SIG-M5 treated with dmso at 0.1 percent for 504 hours (cell line): Measurements from ENCODE around the gene ANKRD9.
A peak's percentile ranks its signal among the peaks of the same experiment; 100 is the strongest.

Experiments used
- DNase-seq: peaks from one replicate; lab custom pipeline; 2025; ENCODE audit not compliant: unreplicated experiment; lab: John Stamatoyannopoulos, UW

ANKRD9 gene

DNA sequence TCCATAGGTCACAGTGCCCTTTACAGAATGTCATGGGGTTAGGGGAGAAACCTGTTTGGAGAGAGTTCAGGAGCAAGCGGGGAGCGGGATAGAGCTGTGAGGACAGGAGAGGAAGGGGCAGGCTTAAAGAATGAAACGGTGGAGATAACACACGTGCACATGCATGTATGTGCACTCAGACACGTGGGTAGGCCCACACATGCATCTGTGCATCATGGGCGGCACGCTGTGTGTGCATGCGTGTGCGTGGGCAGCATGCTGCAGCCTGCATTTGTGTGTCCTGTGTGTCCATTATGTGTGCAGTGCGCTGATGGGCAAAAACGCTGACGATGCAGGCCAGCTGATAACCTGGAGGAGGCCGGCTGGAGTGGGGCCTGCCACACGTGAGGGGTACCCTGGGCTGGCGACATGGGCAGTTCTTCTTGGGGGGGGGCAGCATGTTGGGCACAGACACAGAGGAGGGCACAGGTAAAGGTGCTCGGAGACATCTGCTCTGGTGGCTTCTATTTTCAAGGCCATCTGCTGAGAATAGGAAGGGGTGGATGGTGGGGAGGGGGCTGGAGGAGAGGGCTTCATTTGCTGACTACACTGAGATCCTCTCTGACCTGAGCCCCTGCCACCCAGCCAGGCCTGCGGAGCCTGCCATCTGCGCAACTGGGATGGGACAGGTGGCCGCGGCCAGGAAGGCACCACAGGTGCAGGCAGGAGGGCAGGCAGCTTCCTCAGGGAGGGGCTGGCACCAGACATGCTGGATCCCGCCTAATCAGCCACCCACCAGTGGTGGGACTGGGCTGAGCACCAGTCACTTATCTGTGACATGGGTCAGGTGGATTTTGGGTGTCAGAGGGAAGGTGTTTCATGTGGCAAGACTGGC lies 4.6 kb upstream of the ANKRD9 start:
- DNase-seq, result no peak

DNA sequence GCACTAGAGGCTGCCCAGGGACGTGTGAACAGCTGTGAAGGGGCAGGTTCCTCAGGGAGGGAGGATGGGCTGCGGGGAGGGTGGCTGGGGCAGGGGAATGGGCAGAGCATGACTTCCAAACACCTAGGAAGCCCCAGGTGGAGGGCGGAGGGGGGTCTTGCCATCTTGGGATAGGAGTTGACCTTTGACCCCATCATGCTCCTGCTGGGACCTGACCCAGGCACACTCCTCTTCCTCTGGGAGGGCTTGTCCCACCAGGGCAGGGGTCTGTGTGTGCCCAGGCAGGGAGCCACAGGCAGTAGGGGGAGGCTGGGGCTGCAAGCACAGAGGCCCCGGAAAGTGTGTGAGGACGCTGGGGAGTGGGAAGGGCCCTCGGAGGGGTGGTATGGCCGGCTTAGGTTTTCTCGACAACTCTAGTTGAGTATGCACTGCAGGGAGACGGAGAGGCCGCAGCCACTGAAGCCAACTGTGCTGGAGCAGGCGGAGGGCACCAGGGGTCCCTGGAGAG lies 3.3 kb upstream of the ANKRD9 start:
- DNase-seq, result no peak

DNA sequence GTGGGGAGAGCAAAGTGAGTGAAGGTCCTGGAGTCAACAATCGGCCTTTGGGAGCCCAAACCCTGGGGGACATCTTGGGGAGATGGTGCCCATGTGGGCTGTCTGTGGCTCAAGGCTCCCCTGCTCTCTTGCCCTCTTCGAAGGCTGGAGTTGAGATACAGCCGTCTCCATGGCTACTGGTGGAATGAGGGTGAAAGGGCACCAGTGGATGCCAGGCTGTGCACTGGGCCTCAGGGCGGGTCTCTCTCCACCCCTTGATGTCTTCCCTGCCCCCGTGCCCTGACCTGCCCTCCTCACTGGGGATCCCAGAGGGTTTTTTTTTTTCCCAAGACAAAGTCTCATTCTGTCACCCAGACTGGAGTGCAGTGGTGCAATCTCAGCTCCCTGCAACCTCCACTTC lies 2.0 kb upstream of the ANKRD9 start:
- no peak for DNase-seq

DNA sequence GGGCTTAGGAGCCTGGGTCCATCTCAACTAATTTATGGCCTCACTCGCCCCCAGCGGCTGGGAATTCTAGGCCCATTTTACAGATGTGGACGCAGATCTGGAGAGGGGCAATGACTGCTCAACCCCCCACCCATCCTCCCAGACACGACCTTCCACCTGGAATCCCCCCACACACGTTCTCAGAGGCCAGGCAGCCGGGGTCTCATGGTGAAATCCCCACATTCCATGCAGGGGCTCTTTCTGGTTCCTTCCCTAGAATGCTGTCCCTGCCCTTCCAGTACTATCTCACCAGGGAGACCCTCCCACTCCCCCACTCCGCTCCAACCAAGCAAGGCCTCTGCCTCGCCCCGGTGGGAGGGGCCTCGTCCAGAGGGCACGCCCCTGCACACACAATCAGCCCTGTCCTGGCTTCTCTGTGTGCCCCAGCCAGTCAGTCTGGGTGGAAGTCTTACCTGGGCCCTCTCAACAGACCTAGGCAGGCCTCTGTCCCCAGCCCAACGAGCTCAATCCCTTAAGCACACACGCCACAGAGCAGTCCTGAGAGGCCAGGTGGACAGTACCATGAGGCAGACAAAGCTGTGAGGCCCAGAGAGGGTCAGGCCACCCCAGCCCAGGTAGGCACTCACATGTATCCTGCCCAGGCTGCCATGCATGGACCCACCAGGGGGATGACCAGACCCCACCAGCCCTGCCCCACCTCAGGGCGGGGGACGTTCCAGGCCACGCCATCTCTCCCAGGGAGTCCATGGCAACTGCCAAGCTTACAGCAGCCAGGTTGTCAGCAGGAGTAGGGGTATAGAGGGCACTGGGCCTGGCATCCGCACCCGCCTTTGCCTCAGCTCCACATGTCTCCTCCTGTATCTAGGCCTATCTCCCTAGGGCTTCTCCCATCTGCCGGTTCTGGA lies 1.3 kb upstream of the ANKRD9 start:
- DNase-seq, result no peak

DNA sequence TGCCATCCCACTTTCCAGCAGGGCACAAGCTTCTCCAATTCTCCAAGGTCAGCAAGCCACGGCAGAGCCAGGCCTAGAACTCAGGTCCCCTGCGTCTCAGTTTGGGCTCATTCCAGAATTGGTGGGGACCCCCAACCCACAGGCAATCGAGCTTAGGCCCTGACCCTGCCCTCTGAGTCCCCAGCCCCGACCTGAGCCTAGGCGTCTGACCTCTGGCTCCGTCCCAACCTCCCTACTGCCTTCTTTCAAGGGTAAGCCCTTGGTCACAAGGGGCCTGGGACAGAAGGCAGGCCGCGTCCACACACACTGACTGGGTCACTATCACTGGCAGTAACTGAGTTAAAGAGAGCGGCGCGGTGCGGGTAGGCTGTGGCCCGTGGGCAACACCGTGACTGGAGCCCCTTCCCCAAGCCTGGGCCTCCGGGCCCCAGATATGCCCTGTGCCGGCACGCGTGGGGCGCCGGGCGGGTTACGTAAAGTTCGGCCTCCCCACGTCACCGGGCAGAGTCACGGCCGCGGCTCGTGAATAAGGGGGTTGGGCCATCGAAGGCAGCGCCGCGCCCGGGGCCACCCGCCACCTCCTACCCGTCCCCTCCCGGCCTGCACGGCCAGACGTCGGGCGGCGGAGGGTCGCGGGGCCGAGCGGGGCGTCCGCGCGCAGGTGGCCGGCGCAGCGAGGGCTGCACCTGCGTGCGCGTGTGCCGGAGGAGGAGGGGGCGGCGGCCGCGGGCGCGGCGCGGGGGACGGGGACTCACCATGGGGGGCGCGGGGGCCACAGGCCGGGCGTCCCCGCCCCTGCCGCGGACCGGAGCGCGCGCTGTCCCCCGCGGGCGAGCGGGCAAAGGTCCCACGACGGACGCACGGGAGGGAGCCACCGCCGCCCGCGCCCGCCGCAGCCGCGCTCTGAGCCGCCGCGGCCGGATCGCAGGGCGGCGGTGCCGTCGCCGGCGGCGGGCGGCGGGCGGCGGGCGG lies 516 bp downstream of the ANKRD9 start:
- DNase-seq, result peak; percentile 18

DNA sequence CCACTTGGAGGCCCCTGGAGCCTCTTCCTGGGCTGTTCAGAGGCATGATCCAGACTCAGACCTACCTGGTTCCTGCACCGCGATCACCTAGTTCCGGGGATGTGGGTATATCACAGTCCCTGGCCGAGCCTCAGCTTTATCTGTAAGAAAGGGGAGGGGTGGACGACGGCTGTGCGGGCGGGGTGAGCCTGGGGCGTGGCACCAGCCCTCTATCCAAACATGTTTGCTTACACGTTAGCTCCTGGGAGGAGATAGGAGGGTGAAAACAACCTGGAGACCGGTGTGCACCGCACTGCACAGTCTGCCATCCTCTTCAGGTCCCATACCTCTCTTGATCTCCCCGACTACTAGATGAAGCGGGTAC lies 1.2 kb downstream of the ANKRD9 start:
- DNase-seq, result peak; percentile 21

DNA sequence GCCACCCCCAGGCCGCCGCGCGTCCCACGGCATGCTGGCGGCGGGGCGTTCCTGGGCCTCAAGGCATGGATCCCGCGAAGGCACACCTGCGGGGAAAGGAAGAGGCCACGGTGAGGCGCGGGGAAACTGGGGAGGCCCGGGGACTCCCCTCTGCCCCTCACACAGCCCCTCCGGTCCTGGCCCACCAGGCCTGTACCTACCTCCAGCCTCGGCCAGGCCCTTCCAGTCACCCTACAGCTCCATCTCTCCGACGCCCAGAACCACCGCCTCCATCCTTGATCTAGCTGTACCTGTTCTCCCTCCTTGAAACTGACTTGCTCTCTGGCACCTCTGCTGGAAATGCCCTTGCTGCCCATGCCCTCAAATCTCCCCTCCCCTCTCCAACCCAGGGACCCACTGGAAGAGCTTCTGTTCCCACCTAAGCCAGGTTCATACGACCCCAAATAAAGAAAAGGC lies 1.7 kb downstream of the ANKRD9 start:
- DNase-seq, result no peak

DNA sequence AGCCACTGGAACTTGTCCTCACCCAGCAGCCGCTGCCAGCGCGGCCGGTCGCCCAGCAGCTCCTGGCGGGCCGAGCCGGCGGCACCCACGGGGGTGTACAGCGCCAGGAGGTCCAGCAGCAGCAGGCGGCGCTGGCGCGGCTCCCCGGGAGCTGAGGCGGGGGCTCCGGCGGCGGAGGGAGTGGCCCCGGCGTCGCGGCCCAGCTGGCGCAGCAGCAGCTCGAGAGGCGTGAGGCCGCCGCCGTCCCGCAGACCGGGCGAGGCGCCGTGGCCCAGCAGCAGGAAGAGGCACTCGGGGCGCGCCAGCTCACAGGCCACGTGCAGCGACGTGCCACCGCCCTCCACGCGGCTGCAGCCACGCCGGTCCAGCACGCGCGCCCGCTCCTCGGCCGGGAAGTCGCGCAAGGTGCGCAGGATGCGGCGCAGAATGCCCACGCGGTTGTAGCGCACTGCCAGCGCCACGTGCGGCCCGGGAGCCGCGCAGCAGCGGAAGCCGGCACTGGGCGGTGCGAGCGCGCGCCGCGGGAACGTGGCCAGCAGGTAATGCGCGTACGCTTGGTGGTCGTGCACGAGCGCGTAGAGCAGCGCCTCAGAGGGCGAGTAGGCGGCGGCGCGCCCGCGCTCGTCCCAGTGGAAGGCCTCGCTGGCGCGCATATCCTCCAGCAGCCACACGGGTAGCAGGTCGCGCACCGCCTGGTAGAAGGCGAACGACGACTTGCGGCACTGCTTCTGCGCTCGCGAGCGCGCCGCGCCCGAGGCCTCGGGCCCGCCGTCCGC lies 2.3 kb downstream of the ANKRD9 start:
- DNase-seq, result no peak

DNA sequence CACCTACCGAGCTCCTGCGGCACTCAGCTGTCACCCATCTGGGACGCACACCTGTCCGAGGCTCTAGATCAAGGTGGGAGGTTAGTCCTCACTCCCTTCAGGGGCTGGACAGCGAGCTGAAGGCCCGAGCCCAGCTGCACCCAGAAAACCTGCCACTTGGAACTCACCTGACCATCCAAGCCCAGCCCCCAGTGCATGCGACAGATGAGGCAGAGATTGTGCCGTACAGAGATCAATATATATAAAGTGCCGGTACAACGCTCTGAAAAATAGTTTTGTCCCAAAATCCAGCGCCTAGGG lies 3.0 kb downstream of the ANKRD9 start:
- no peak for DNase-seq

DNA sequence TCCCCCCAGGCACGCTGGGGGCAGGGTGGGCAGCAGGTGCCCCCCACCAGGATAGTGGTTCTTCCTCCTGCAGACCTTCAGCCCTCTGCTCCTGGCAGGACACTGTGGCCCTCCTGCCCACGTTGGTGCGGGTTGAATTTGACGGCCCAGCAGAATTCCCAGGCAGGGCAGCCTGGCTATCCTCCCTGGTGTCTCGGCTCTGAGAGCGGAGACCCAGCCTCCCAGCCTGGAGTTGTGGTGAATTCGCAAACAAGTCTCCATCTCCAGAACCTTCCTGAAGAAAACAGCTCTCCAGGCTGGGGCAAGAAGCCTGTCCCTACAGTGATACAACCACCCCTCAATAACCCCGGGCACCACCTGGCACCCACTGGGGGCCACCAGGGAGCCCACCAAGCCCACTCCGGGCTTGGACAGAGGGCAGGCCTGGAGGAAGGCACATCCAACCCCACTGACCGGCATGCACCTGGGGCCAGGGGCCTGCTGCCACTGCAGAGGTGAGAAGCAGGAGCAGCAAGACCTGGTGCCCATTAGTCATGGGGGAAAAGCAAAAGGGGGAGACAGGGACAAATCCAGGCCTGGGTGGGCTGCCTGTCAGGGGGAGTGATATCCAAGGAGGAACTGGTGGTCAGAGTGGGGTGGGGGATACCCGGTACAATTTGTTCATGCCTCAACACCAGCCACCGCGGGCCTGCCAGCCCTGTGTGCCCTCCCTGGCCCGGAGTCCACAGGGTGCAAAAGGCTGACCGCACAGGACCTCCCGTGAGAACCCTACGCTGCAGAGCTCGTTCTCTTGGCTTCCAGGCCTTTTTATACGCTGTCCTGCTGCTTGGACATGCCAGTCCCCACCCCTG lies 3.6 kb downstream of the ANKRD9 start:
- no peak for DNase-seq

DNA sequence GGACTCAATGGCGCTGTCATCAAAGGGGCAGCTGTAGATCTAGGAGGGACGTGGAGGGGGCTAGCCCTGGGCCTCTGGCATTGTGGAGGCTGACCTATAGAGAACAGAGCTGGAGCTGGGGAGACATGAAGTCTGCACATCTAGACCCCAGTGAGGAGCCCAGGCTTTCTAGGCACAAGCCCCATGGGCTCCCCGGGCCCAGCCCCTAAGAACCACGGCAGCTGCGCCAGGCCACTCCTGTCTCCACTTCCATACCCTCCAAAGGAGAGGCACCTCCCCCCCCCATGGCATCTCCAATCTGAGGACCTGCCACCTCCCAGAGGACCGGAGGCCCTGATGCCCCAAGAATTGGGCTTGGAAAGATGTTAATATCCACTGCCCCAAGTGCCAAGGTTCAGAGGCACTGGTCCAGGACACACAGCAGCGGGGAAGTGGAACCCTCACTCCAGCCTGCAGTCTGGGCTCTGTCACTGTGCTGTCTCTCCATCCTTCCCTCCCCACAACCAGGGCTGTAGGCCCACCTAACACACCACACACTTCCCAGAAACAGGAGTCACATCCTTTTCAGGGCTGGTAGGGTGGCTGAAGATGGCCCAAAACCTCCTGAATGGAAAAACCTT lies 4.5 kb downstream of the ANKRD9 start:
- no peak for DNase-seq

DNA sequence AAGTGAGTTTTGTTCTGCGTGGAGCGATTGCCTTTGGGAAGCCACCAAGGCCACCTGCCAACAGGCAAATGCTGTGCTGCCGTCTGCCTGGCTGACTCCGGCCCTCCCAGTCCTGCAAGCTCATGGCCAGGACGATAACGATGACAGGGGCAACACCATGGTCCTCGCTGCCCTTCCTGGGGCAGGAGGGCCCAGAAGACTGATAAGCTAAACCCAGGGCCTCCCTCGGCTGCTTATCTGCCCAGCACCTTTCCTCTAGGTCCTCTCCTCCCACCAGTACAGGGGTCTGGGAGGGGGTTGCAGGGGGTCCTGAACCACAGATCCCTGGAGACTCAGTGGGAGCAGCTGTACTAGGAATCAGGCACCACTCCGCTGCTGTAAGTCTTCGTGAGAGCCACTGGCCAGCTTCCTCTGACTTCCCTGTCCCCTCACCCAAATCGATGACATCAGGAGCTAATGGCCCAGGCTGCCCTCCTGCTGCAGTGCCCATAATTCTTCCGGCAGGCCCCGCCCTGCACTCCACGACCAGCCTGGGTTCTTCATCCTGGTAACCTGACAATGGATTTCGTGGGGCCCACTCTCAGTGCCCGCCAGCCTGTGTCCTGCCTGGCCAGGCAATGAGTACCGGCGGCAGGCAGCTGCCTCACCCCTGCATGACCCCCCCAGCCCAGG lies 5.1 kb downstream of the ANKRD9 start:
- DNase-seq, result no peak

DNA sequence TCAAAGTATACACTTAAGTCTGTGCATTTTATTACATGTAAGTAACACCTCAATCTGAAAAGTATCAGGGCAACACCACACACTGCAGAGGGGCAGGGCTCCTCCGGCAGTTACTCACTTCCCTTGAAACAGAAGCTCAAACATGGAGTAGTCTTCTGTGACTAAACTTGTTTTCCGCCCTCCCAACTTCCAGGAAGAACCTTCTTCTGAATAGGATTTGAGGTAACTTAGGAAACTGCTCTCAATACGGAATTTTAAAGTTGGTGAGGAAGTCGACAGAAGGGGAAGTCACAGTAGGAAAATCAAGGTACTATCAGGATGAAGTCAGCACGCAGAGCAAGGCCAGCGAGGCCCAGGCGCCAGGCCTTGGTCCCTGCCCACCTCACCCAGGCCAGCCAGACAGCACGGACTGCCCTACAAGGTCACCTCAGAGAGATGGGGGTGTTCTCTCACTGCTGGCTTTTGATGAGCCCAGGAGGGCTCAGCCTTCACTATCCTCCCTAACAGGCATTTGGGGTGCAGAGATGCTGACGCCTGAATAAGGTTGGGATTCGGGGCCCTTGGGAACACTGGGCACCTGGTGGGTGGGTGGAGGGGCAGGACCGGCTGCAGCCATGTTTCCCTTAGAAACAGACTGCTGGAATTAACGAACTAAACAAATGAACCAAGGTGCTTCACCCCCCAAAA lies 5.8 kb downstream of the ANKRD9 start:
- no peak for DNase-seq

DNA sequence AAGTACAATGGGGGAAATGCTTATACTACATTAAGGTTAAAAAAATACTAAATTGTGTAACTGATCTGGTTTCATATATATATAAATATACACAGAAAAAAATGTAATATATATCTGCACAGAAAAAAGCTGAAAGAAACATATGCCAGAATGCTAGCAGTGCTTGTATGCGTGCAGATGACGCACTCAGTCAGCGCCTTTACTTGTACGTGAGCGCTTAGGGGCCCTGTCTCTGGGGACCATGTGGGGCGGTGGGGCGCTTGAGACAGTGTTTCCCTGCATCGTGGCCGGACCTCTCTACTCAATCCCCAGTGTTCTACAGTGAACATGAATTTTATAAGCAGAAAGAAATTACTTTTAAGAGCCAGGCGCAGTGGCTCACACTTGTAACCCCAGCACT lies 7.0 kb downstream of the ANKRD9 start:
- DNase-seq, result no peak

DNA sequence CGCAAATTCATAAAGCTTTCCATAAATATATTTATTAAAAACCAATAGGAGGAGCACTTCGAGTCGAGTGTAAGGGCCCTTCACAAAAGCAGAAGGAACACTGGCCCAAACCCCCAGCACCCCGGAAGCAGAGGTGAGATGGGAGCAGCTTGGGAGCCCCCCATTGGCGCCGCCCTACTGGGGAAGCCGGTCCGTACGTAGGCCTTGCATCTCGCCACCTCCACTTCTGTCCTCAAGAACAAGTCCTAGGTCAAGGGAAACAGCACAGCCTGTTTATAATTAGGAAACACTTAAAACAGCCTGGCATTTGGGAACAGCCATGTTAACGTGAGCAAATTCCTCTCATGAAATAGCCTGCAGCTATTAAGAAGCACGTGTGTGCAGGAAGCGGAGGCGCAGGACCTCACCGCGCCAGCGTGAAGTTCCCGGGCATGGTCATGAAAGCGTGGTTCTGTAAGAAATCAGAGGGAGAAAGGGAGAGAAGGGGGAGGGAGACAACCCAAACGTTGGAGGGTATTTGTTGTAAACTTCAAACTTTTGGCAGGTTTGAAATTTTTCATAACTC lies 7.7 kb downstream of the ANKRD9 start:
- peak; percentile 24 for DNase-seq

DNA sequence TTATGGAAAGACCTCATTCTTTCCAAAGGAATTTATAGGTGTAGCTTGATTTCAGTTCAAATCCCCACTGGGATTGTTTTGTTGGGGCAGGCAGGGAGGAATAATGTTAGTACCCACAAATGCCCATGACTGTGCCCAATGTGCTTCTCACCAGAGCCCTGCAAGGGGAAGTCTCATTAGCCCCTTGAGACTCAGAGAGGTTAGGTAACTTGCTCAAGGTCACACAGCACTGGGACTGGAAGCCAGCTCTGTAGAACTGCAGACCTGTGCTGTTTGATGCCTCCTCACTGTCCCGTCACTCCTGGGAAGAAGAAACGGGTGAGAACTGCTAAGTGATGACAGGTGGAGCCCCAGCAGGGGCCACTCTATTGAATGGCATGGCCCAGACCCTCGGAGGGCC lies 8.9 kb downstream of the ANKRD9 start:
- DNase-seq, result no peak

DNA sequence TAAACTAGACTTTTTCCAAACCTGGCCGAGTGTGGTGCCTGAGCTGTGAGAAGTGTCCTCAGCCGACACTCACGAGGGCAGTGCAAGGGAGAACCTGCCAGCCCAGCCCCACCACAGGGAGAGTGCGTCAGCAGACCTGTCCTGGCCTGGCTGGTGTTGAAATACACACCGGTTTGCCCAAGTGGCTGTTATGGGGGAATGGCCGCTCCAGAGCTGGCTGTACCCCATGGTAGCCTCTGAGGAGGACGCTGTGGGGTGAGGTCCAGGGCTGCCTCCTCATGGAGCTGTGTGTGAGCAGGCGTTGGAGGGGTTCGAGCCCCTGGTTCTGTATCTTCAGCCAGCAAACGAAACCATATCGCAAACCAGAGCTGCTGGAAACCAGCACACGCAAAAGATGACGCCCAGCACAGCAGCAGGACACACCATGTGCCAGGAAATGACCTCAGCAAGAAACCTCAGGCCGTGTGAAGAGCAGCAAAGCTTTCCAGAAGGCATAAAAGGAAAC lies 9.4 kb downstream of the ANKRD9 start:
- no peak for DNase-seq
